Caco-2 (cell line): Measurements from ENCODE around the gene EHHADH. TPM values are rescaled to one million over a fixed set of nuclear protein-coding genes. Genes with fewer than 3 reads are reported as not detected.

Experiments used
- BruUV-seq: library from RNA; stranded (reverse); fragments of 400-500 nt; replicated peaks from 2 replicates; lab custom pipeline; 2021; lab: Mats Ljungman, UMichigan
- CTCF ChIA-PET: fragments of 300-600 bp; sonication (Branson Sonifier 250); formaldehyde crosslinking; loops from one replicate; lab custom pipeline; 2022; ENCODE audit warnings: antibody characterized with exemption; lab: Charles Lee
- POLR2A ChIA-PET: fragments of 300-600 bp; sonication (Branson Sonifier 250); formaldehyde crosslinking; loops from one replicate; lab custom pipeline; 2022; ENCODE audit warnings: antibody characterized with exemption; lab: Charles Lee
- DNase-seq, 2 experiments: peaks; one replicate each; pipeline versions ENCODE4 v3.0.0 to v3.0.0-alpha.2; 2020 to 2022
- H3K27me3 ChIP-seq: replicated peaks from 2 replicates; pipeline ENCODE4 v1.6.0; 2011; ENCODE audit warnings: low read length; ENCODE audit not compliant: control insufficient read depth, insufficient read depth
- H3K36me3 ChIP-seq: 2 replicates; pipeline ENCODE4 v1.5.1; 2011; ENCODE audit warnings: low read length; ENCODE audit not compliant: control insufficient read depth, insufficient read depth
- H3K4me1 ChIP-seq: fragments of 250-450 bp; sonication (Bioruptor Pico); 2 replicates; pipeline ENCODE4 v1.5.1; 2020; ENCODE audit warnings: mild to moderate bottlenecking
- H3K4me3 ChIP-seq: 2 replicates; pipeline ENCODE4 v1.5.1; 2011; ENCODE audit warnings: low read depth, mild to moderate bottlenecking, control low read depth, low read length
- H3K9me3 ChIP-seq: fragments of 250-450 bp; sonication (Bioruptor Pico); 2 replicates; pipeline ENCODE4 v1.5.1; 2020; ENCODE audit warnings: mild to moderate bottlenecking, moderate library complexity
- H3K27ac Mint-ChIP-seq: one replicate; pipeline ENCODE4 v1.8.0; 2022; ENCODE audit warnings: mixed read lengths; ENCODE audit not compliant: unreplicated experiment
- H3K27me3 Mint-ChIP-seq: one replicate; pipeline ENCODE4 v1.8.0; 2022; ENCODE audit warnings: mixed read lengths; ENCODE audit not compliant: insufficient read depth, unreplicated experiment
- H3K36me3 Mint-ChIP-seq: one replicate; pipeline ENCODE4 v1.8.0; 2022; ENCODE audit warnings: mild to moderate bottlenecking, mixed read lengths; ENCODE audit not compliant: insufficient read depth, unreplicated experiment
- H3K4me1 Mint-ChIP-seq: one replicate; pipeline ENCODE4 v1.8.0; 2022; ENCODE audit warnings: low read depth, mixed read lengths; ENCODE audit not compliant: unreplicated experiment
- H3K4me3 Mint-ChIP-seq: one replicate; pipeline ENCODE4 v1.8.0; 2022; ENCODE audit warnings: mild to moderate bottlenecking, moderate library complexity, mixed read lengths; ENCODE audit not compliant: unreplicated experiment
- H3K9me3 Mint-ChIP-seq: one replicate; pipeline ENCODE4 v1.8.0; 2022; ENCODE audit warnings: mixed read lengths; ENCODE audit not compliant: unreplicated experiment
- intact Hi-C: fragments of 100-400 bp; cut with micrococcal nuclease; formaldehyde crosslinking; loops from one replicate; pipeline ENCODE4 v1.10.0; 2022; ENCODE audit not compliant: unreplicated experiment
- total RNA-seq: library from RNA; stranded (reverse); gene quantifications from 2 replicates; pipeline ENCODE4 v1.2.3, GENCODE V29; 2022
- TF ChIP-seq, protein P1 (sequence below), 2 experiments: fragments of 200-600 bp in 1 of 2; IDR thresholded peaks; 1 replicate in 1 of 2; 2 replicates in 1 of 2; pipeline versions ENCODE4 v1.5.1 to v1.8.0; 2011 to 2022; ENCODE audit warnings: antibody characterized with exemption in 1 of 2, control low read depth in 1 of 2, inconsistent platforms in 1 of 2, low read depth in 1 of 2, low read length in 1 of 2, mild to moderate bottlenecking in 1 of 2, moderate library complexity in 1 of 2; ENCODE audit not compliant: insufficient read depth in 1 of 2, severe bottlenecking in 1 of 2, unreplicated experiment in 1 of 2

The EHHADH gene
- total RNA-seq, 1 experiment from 2014 or later: 24.9 TPM

DNA sequence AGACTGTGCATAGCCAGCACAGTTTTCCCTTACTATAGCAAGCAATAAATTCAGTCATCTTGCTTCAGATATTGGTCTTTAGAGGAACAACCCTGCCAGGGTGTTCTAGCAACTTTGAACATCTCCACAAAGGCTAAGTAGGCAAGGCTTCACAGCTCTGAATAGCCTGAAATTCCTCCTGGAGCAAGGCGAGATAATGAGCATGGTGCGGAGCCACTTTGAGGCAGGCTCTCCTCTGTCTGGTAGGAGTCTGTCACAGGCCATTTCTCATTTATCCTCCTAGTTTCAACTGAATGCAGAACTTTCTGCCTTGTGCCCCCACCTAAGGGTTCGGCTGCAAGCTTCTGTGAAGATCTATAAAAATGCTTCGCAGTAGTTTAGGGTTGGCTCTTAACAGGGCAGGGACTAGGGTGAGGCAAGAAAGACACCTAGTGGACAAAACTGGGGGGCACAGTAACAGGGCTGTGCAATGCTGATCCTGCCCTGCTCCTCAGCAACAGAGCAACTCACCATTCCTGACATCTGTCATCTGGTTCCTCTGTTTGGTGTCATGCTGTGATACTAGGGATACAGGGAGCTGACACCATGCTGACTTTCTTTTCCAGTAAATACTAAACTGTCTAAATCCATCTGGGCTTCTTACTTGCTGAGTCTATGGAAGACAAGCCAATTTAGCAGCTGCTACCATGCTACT lies 16.6 kb upstream of the EHHADH start:
- no peaks in the 10 kb centered on the region for H3K27me3 Mint-ChIP-seq
- no peak overlapping the region for H3K4me3 ChIP-seq
- intact Hi-C loops: loop anchor here (1.0 to 5.0 kb wide), 4 partner anchors 16 to 396 kb away; partner anchors contain the start of gene EHHADH
- BruUV-seq: no TSS peak
- TF ChIP-seq, protein P1, sequence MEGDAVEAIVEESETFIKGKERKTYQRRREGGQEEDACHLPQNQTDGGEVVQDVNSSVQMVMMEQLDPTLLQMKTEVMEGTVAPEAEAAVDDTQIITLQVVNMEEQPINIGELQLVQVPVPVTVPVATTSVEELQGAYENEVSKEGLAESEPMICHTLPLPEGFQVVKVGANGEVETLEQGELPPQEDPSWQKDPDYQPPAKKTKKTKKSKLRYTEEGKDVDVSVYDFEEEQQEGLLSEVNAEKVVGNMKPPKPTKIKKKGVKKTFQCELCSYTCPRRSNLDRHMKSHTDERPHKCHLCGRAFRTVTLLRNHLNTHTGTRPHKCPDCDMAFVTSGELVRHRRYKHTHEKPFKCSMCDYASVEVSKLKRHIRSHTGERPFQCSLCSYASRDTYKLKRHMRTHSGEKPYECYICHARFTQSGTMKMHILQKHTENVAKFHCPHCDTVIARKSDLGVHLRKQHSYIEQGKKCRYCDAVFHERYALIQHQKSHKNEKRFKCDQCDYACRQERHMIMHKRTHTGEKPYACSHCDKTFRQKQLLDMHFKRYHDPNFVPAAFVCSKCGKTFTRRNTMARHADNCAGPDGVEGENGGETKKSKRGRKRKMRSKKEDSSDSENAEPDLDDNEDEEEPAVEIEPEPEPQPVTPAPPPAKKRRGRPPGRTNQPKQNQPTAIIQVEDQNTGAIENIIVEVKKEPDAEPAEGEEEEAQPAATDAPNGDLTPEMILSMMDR (IDR thresholded peaks at IDR 0.05; ENCODE audit: insufficient read depth in 1 of 2, low read depth in 1 of 2, low read length in 1 of 2, severe bottlenecking in 1 of 2, unreplicated experiment in 1 of 2): peak; percentile 69 to 83
- no peaks in the 10 kb centered on the region for H3K27me3 ChIP-seq
- no peaks in the 10 kb centered on the region for H3K9me3 ChIP-seq
- ChIA-PET CTCF (interaction anchor here (0.6 to 0.8 kb wide), 2 partner anchors 9 to 204 kb away, joined by 3 to 6 read pairs; no protein-coding TSS in a partner anchor), POLR2A (no interaction called here)
- peaks cover 14% of the 10 kb centered on the region for H3K4me1 ChIP-seq
- no peak overlapping the region for H3K4me3 Mint-ChIP-seq
- H3K36me3 Mint-ChIP-seq: no peaks in the 10 kb centered on the region
- no peaks in the 10 kb centered on the region for H3K9me3 Mint-ChIP-seq
- peak; percentile 64 to 70 for DNase-seq
- no peaks in the 10 kb centered on the region for H3K36me3 ChIP-seq
- peaks cover 20% of the 10 kb centered on the region for H3K4me1 Mint-ChIP-seq
- no peak overlapping the region for H3K27ac Mint-ChIP-seq

DNA sequence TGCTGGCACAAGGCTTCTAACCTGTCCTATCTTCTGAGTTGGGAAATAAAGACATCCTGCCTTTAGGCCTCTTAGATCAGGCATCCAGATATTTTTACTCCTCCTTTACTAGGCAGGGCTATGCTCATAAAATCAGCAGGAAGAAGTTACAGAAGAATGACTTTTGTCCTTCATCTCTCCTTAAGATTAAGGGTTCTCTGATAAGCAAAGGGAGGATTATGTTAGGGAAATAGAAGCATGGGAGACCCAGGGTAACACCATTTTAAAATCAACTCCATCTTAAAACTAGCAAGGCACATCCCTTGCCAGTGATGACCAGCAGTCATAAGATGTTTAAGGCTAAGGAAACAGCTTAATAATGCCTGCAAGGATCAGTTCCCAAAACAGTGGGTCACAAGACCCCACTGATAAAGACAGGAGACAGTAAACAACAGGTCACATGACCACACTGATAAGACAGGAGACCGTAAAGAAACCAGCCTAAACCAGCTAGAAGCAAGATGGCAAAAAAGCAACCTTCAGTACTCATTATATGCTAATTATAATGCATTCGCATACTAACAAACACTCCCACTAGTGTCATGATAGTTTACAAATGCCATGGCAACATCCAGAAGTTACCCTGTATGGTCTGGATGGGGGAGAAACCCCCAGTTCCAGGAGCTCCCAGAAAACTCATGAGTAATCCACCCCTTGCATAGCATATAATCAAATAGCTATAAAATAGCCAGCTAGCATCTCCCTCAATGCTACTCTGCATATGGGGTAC lies 14.5 kb upstream of the EHHADH start:
- TF ChIP-seq, protein P1 (IDR thresholded peaks at IDR 0.05; ENCODE audit: insufficient read depth in 1 of 2, low read depth in 1 of 2, low read length in 1 of 2, severe bottlenecking in 1 of 2, unreplicated experiment in 1 of 2): no peak
- intact Hi-C loops: no loop called here
- no peaks in the 10 kb centered on the region for H3K9me3 ChIP-seq
- Mint-ChIP-seq H3K27me3 (no peaks in the 10 kb centered on the region), H3K4me1 (peaks cover 20% of the 10 kb centered on the region), H3K27ac (peak overlapping the region; percentile 66), H3K9me3 (no peaks in the 10 kb centered on the region), H3K36me3 (no peaks in the 10 kb centered on the region), H3K4me3 (no peak overlapping the region)
- H3K27me3 ChIP-seq: no peaks in the 10 kb centered on the region
- no TSS peak for BruUV-seq
- peaks cover 14% of the 10 kb centered on the region for H3K4me1 ChIP-seq
- H3K36me3 ChIP-seq: no peaks in the 10 kb centered on the region
- no peak overlapping the region for H3K4me3 ChIP-seq
- CTCF ChIA-PET: interaction anchor here (0.6 kb wide), 1 partner anchor 62 kb away, joined by 6 read pairs; no protein-coding TSS in a partner anchor
- DNase-seq: no peak
- POLR2A ChIA-PET: no interaction called here

DNA sequence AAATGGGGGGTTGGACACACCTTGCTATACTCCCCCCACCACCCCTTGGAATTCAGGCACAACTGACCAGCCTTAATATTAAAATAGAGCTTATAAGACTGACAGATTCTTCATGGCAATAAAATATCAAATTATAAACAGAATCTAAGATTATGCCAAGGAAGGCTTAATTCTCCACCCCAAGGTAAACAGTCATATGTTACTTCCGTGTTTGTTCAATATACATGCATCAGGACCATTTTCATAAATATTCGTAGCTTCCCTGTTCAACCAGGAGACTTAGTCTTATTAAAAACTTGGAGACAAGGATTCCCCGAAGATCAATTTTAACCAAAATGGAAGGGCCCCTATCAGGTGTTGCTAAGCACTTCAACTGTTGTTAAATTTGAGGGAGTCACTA lies 13.3 kb upstream of the EHHADH start:
- no peak overlapping the region for H3K4me3 ChIP-seq
- H3K36me3 ChIP-seq: no peaks in the 10 kb centered on the region
- ChIA-PET POLR2A (no interaction called here), CTCF (no interaction called here)
- DNase-seq: no peak
- Mint-ChIP-seq H3K4me1 (peaks cover 20% of the 10 kb centered on the region), H3K27me3 (no peaks in the 10 kb centered on the region), H3K4me3 (no peak overlapping the region), H3K27ac (no peak overlapping the region), H3K9me3 (no peaks in the 10 kb centered on the region), H3K36me3 (no peaks in the 10 kb centered on the region)
- BruUV-seq: no TSS peak
- H3K4me1 ChIP-seq: peaks cover 14% of the 10 kb centered on the region
- TF ChIP-seq, protein P1 (IDR thresholded peaks at IDR 0.05; ENCODE audit: insufficient read depth in 1 of 2, low read depth in 1 of 2, low read length in 1 of 2, severe bottlenecking in 1 of 2, unreplicated experiment in 1 of 2): no peak
- H3K27me3 ChIP-seq: no peaks in the 10 kb centered on the region
- intact Hi-C loops: no loop called here
- no peaks in the 10 kb centered on the region for H3K9me3 ChIP-seq
